CD4-positive, alpha-beta T cell treated with Interleukin-17A for 1 hour (primary cell): ENCODE results near the gene RDX.
"Not testable (repeated sequence)": the region's sequence is repeated elsewhere in the genome, so short reads cannot be mapped to it uniquely, and the experiment has no call there.

Experiments
- DNase-seq: peaks from one replicate; pipeline ENCODE4 v3.0.0-alpha.2; 2020

Gene RDX

DNA sequence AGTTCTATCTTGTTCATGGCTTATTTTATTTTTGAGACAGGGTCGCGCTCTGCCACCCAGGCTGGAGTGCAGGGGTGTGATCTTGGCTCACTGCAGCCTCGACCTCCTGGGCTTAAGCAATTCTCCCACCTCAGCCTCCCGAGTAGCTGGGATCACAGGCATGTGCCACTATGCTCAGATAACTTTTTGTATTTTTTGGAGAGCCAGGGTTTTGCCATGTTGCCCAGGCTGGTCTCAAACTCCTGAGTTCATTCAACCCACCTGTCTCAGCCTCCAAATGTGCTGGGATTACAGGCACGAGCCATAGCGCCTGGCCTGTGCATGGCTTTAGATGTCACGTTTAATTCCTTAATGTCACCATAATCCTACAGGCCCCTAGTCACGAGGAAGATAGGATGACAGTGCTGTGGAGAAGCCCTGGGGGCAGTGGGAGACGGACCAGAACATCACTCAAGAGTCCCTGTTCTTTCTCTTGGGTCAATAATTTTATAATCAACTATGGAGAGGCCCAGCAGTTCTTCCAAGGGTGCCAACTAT lies 99.5 kb downstream of the RDX start:
- no peak for DNase-seq

DNA sequence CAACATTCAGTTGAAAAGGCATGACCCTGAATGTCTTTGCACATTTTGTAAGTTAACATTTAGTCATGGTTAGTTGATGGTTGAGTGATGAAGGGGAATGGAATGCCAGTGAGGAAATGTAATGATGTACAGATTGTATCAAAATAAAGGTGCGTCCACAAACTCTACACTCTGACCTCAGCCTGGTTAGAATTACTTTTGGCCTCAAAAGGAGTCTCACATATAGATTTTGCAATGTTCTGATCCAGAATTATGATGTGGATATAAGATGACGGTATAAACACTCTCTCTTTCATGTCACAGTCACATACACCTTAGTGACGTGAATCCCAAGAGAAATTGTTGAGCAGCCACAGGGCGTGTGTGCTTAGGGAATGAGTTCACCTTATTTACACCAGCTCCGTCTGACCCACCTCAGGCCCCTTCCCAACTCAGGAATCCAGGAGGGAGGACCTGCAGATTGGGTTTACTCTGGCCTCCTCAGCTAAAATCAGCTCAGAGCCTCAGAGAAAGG lies 100.1 kb downstream of the RDX start:
- no peak for DNase-seq

DNA sequence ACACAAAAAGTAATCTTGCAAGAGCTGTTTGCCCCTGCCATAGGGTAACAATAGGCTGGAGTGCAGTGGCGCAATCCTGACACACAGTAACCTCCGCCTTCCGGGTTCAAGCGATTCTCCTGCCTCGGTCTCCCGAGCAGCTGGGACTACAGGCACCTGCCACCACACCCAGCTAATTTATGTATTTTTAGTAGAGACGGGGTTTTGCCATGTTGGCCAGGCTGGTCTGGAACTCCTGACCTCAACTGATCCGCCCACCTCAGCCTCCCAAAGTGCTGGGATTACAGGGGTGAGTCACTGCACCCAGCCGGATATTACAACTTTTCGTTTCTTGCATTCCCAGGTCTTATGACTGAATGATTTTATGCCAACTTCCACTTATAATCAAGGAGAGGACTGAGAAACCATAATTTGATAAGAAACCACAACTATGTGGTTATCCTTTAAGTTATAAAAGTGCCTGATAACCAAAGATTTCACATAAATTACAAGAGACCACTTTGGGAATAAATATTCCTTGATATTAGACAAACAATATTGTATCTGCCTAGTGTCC lies 102.1 kb downstream of the RDX start:
- not testable (repeated sequence) for DNase-seq

DNA sequence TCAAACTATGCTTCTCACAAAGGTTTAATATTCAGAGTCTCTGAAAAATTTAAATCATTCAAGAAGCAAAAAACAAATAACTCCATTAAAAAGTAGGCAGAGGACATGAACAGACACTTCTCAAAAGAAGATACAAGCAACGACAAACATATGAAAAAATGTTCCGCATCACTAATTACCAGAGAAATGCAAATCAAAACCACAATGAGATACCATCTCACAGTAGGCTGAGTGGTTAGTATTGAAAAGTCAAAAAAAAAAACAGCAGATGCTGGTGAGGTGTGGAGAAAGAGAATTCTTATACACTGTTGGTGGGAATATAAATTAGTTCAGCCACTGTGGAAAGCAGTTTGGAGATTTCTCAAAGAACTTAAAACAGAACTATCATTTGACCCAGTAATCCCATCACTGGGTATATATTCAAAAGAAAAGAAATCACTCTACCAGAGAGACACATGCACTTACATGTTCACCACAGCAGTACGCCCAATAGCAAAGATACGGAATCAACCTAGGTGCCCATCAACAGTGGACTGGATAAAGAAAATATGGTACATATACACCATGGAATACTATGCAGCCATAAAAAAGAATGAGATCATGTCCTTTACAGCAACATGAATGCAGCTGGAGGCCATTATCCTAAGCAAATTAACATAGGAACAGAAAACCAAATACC lies 103.7 kb downstream of the RDX start:
- peak; percentile 24 for DNase-seq

DNA sequence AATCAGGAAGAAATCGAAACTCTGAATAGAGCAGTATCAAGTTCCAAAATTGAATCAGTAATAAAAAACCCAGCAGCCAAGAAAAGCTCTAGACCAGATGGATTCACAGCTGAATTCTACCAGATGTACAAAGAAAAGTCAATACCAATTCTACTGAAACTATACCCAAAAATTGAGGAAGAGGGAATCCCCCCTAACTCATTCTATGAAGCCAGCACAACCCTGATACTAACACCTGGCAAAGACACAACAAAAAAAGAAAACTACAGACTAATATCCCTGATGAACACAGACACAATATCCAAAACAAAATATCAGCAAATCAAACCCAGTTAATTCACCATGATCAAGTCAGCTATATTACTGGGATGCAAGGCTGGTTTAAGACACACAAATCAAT lies 105.5 kb downstream of the RDX start:
- no peak for DNase-seq

DNA sequence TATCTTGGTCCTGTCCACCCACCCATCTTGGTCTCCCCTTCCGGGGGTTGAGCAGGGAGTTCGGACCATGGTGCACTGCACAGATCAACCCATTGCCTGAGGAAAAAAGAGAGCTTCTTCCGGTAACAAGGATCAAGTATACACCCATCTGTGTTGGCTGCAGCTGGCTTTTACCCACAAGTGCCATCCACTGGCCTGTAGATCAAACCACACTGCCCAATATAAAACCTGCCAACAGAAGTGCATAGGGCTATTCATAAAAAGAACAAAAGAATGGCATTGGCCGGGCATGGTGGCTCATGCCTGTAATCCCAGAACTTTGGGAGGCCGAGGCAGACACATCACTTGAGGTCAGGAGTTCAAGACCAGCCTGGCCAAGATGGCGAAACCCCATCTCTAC lies 108.7 kb downstream of the RDX start:
- no peak for DNase-seq

DNA sequence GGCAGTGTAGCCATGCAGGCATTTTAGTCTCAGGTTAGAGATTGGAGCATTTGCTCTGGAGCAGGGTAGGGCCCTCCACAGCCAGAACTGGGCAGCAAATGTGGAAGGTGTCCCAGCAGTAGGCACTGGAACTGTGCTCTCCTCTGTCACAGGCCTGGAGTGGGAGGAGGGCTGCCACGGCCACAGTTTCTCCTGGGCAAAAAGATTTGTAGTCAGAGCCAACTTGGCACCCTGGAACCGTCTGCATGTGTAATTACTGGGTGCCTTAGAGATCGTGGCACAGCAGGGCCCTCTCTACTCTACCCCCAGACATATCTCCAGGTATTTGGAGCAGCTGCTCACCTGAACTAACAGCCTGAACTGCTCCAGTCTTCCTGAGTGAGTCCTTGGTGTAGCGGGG lies 109.5 kb downstream of the RDX start:
- DNase-seq = no peak

DNA sequence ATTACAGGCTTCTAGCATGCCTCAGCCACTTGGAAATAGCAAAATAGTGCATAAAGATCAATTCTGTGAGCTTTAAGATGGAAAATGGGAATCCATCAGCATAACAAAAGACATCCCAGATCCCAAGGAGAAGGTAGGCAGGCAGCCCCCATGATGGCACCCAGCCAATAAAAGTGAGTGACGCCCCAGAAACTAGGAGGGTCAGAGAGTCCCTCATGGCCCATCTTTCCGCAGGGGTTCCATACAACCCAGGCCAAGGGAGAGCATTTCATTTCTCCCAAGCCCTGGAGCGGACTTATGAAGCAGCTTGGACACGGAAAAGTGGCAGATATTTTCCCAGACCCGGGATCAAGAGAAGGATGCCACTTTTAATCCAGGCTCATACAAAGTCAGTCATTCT lies 110.0 kb downstream of the RDX start:
- no peak for DNase-seq

DNA sequence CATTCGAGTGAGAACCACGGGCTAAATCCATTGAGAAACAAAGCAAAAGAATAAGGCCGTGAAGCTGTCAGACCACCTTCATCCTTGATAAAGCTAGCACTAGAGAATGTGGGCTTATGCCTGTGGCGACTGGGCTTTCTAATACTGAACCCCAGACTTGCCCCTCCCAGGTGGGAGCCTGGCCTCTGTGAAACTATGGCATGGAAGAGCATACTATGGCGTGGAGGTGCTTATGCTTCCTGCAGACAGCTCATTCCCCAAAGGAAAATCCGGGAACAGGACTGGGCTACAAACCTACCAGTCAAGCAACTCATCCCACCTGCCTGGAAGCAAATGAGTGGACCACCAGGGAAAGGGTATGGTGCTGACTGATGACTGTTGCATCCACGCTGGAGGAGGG lies 110.8 kb downstream of the RDX start:
- DNase-seq = no peak

DNA sequence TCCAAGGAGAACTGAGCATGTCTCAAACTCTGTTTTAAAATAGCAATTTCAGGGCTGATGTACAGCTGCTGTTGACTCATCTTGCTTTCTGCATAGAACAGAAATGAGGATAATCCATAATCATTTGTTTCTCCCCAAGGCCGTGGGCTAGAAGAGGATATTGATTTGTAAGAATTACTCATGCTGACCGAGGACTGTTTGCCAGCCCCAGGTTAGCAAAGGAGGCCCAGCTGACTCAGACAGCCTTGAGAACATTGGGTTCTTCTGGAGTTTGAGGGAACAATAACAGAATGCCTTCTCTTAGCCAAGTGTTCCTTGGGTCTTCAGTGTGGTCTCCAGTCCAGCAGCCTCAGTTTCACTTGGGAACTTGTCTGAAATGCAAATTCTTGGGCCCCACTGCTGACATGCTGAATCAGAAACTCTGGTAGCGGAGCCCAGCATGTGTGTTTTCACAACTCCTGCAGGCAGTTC lies 111.3 kb downstream of the RDX start:
- DNase-seq = no peak

DNA sequence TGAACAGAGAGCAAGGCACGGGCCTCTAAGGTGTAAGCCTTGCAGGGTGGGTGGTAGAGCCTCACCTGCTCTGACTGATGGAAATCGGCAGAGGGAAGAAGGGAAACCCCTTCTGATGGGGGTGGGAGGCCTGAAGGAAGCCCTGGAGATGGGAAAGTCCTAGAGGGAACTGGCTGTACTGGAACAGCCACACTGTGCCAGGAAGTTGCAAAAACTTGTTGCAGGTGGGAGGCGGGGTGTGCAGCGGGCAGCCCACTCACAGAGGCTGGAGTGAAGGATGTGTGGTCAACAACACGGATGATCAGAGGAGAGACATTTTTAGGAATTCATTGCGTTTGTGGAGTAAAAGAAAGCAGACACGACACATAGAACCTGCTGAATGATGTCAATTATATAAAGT lies 112.0 kb downstream of the RDX start:
- no peak for DNase-seq

DNA sequence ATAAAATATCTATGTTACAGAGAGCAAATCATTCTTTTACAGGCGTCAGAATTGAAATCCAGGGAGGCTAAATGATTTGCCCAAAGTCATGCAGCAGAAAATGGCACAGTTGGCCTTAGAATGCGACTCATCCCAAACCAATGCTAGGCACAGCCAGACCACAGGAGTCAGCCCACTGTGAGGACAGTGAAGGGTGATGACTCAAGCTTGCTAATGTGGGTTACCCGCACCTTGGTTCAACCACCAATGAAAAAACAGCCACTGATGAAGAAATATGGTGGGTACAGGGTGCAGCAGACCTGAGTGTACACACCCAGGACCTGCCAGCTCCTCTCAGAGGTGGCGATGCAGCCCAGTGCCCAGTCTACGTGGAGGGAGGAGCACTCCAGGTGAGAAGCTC lies 113.5 kb downstream of the RDX start:
- DNase-seq = no peak

DNA sequence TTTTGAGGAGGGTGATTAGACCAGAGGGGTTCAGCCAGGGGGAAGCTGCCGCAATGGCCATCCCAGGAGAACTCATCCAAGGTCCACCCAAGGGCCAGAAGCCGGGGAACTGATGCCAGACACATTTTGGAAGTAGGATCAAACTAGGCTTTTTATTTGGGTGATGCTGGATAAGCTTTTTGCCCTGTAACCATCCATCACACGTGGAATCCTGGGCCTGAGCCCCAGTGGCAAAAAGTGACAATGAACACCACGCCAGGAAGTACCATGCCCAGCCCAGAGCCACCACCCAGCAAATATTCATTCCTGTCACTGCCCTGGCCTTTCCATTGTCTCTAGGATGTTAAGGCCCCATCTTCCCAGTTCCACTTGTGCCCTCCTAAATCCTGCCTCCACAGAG lies 117.3 kb downstream of the RDX start:
- DNase-seq = no peak

DNA sequence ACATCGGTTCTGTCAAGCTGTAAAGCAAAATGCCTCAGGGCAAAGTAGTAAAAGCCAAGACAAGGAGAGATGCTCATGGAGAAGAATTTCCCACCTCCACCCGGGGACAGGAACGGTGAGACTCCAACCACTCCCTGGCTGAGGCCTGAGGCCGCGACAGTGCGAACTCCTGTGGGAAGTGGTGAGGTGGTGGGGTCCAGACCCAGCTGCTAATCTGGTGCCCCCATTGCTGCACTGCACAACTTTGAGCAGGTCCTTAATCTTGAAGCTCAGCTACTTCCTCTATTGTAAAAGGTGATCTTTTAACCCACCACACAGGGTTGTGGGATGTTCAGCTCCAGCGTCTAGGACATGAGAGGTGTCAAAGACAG lies 119.3 kb downstream of the RDX start:
- no peak for DNase-seq

DNA sequence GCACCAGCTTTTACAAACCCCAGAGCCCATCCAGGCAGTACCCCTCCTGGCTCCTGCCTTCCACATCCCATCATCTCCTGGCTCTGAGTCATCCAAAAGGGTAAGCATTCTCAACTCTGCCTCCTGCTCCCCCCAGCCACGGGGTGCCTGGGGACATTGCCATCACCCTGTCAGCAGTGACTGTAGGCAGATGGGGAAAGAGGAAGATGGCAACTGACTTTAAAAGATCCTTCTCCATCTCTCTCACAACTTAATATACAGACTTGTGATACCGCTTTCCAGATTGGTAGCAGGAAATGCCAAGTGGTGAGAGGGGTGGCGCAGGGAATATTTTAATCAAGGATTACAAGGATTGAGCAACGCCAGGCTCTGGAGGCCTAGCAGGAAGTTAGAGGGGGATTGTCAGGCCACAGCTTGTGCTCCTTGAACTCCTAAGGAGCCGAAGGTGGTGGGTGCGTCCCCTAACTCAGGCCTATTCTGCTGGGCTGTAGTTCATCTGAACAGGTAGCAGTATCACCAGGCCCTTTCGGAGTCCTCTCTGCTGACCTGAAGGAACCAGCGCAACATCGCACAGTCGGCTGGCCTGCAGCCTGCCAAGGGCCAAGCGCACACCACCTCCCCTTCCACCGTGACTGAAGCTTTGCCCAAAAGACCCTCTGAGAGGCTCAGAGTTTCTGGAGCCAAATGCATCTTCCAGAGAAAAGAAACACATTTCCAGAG lies 119.9 kb downstream of the RDX start:
- no peak for DNase-seq

DNA sequence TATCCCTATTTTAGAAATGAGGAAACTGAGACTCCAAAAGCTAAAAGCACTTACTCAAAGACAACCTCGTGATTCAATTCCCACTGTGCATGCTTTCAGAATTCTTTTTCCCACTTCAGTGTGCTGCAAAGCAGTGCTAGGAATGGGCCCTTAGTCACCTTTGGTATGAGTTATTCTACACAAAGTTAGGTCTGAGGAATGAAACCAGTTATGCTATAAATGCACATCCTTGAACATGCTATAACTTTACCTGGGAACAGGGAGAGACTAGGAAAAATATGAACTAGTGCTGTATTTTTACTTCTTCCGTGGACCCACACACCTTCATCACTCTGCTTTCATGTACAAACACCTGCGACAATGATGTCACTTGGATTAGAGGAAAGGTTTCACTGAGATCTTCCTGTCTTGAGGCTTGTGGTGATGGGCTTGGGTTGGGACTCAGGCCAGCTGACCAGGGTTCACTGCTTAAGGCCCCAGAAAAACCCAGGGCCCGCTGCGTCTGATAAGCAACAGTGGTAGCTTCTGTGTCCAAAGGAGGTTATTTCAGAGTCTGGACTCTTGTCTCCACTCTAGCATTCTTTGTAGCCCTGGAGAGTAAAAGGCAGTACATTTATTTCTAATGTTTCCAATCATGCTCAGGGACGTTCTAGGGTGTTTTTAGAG lies 121.6 kb downstream of the RDX start:
- DNase-seq = no peak

DNA sequence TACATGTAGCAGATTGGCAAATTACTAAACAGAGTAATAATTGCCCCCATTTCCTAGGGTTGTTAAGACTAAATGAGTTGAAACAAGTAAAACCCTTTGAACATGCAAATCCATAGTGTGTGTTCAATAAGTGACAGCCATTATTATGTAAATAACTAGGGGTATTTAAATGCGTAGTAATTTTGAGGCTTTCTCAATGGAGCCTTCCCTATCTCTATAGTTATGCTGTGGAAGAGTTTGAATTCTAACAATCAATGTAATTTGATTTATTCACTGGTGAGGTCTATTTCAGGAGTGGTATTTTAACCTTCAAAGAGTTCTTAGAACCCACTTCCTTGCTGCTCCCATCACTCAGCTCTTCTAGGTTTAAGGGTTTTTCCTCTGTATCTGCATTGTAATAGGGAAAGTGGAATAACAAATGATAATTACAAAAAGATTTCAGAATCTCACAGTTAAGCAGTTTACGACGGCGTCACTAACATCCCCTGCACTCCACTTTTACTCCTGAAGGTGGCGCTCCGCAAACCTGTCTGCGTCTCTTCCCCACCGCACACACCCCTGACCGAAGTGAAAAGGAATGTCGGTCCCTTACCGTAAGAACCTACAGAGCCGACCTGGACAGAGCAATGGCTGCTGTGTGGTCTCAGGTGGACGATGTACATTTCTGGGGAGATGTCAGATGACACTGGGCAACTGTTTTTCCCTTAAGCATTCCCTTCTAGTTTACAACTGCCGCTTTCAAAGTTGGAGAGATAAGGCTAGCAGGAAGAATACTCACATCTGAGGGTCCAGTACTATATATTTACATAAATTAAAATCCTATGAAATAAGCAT lies 122.4 kb downstream of the RDX start:
- DNase-seq = peak; percentile 58

DNA sequence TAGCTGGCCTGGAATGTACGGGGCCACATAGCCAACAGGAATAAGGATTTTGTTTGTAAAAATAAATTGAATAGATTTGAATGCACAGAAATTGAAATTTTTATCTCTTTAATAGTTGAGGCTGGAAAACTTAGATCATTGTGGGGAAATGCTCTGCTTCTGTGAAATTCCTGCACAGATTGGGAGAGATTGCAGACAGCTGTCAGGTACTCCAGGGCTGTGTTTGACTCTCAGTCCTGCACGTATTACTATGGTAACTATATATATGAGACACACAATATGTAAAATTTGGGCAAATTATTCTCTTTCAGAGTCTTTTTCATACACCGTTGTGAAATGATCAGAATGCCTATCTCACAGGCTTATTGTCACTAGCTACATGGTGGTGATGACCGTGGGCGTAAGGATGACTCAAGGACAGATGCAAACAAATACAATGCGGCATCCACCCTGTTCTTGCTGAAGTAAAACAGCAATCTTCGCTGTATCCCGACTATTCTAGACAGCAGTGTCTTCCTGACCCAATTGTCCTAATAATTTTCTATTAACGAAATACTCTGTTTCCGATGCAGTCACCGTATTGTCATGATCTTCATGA lies 123.8 kb downstream of the RDX start:
- DNase-seq = no peak

DNA sequence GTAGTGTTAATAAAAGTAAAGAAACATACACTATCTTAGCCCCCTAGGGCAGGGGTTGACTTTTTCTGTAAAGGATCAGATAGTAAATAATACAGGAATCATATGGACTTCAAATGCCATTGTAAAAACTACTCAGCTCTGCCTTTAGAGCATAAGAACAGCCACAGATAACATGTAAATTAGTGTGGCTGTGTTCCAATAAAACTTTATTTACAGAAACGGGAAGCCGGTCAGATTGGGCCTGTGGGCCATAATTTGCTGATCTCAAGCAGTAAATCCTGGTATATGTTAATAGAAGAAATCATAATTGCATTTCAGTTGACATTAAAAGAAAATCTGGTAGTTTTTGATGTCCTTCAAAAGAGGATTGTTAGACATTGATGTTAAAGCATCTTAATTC lies 126.7 kb downstream of the RDX start:
- DNase-seq = no peak

DNA sequence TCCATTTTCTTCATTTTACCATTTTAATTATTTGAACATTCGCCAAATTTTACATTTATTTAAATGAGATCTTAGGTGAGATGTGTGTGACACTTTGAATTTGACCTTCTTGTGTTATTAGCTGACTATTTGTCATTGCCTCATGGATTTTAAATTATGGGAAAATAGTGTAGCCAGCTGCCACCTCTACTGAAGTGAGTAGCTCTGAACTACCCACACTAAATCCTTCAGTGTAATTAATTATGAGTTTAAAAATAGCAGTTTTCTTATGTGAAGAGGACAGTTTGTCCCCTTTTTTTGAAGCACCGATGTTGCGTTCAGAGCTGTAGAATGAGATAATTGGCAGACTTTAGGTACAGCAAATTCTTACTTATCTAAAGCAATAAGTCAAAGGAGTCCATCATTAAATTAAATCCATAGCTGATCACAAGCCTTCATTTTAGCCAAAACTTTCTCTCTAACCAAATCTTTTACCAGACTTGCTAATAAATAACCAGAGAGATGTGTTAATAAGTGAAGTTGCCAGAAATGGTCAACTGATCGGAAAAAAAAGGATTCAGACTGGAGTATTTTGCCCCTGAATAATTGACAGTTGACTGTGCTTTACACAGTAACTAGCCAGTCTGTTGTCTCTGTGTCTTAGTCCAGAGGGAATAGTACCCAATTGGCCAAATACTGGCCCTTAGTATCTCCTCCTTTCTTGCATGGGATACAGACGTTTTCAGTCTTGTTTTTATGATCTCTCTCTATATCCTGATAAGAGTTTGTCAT lies 128.2 kb downstream of the RDX start:
- DNase-seq = no peak
